HEK293 (cell line): Measurements from ENCODE around the gene SYNE2.

ENCODE experiments used
- CTCF ChIA-PET: fragments of 350-600 bp; formaldehyde crosslinking; extraction: SDS; loops from one replicate; lab custom pipeline; 2021; ENCODE audit warnings: antibody characterized with exemption; lab: Yijun Ruan, JAX
- POLR2A ChIA-PET: fragments of 300-600 bp; formaldehyde crosslinking; extraction: SDS; loops from one replicate; lab custom pipeline; 2020; ENCODE audit warnings: antibody characterized with exemption, inconsistent platforms; lab: Yijun Ruan, JAX
- H3K27ac ChIP-seq: fragments of 200-500 bp; sonication (Bioruptor generic); 2 replicates; pipeline ENCODE4 v1.5.1; 2014; ENCODE audit warnings: low read depth, low read length, control low read depth, inconsistent platforms; ENCODE audit errors: extremely low read depth
- H3K36me3 ChIP-seq, 2 experiments: fragments of 200-500 bp in 1 of 2; sonication (Bioruptor generic) in 1 of 2; 1 replicate in 1 of 2; 2 replicates in 1 of 2; pipeline ENCODE4 v1.5.1; 2014 to 2017; ENCODE audit warnings: inconsistent platforms in 2 of 2, low read length in 2 of 2; ENCODE audit not compliant: control insufficient read depth in 2 of 2, insufficient read depth in 1 of 2
- H3K4me1 ChIP-seq: fragments of 200-500 bp; sonication (Bioruptor generic); 2 replicates; pipeline ENCODE4 v1.5.1; 2014; ENCODE audit warnings: mild to moderate bottlenecking, low read length, inconsistent platforms; ENCODE audit not compliant: control insufficient read depth, insufficient read depth
- H3K4me3 ChIP-seq: 2 replicates; pipeline ENCODE4 v1.5.1; 2011; ENCODE audit warnings: low read depth, mild to moderate bottlenecking, control low read depth, low read length, moderate library complexity
- H3K9me3 ChIP-seq: fragments of 200-500 bp; sonication (Bioruptor generic); 2 replicates; pipeline ENCODE4 v1.5.1; 2014; ENCODE audit warnings: low read depth, low read length, inconsistent platforms; ENCODE audit not compliant: control insufficient read depth, insufficient read depth
- BCL6B ChIP-seq: fragments of 450-650 bp; formaldehyde crosslinking; IDR thresholded peaks from 2 replicates; pipeline ENCODE4 v1.5.1; 2017; ENCODE audit warnings: missing biosample characterization, missing genetic modification characterization
- ELK4 ChIP-seq: IDR thresholded peaks from 2 replicates; pipeline ENCODE4 v1.6.1; 2011; ENCODE audit warnings: mild to moderate bottlenecking, low read depth, low read length, borderline replicate concordance
- KLF9 ChIP-seq: fragments of 450-650 bp; formaldehyde crosslinking; IDR thresholded peaks from 2 replicates; pipeline ENCODE4 v1.5.1; 2016; ENCODE audit warnings: missing biosample characterization, missing genetic modification characterization, low read depth
- PBX3 ChIP-seq: sonication (generic); formaldehyde crosslinking; IDR thresholded peaks from 2 replicates; pipeline ENCODE4 v1.8.1; 2022; ENCODE audit warnings: mild to moderate bottlenecking, moderate library complexity, missing genetic modification reagents
- REST ChIP-seq: fragments of 450-650 bp; formaldehyde crosslinking; IDR thresholded peaks from 2 replicates; pipeline ENCODE4 v1.5.1; 2016; ENCODE audit warnings: missing biosample characterization, missing genetic modification characterization
- SP3 ChIP-seq: fragments of 450-650 bp; formaldehyde crosslinking; IDR thresholded peaks from 2 replicates; pipeline ENCODE4 v1.5.1; 2016; ENCODE audit warnings: missing biosample characterization, missing genetic modification characterization
- ZNF121 ChIP-seq: fragments of 450-650 bp; formaldehyde crosslinking; IDR thresholded peaks from 2 replicates; pipeline ENCODE4 v1.5.1; 2016; ENCODE audit warnings: missing biosample characterization, missing genetic modification characterization
- ZNF132 ChIP-seq: fragments of 450-650 bp; formaldehyde crosslinking; IDR thresholded peaks from 2 replicates; pipeline ENCODE4 v1.5.1; 2017; ENCODE audit warnings: missing biosample characterization, missing genetic modification characterization, borderline replicate concordance
- ZNF169 ChIP-seq: fragments of 450-650 bp; formaldehyde crosslinking; IDR thresholded peaks from 2 replicates; pipeline ENCODE4 v1.5.1; 2016; ENCODE audit warnings: missing biosample characterization, missing genetic modification characterization
- ZNF19 ChIP-seq: fragments of 450-650 bp; formaldehyde crosslinking; IDR thresholded peaks from 2 replicates; pipeline ENCODE4; 2016; ENCODE audit warnings: missing biosample characterization, missing genetic modification characterization, low read depth
- ZNF248 ChIP-seq: fragments of 450-650 bp; formaldehyde crosslinking; IDR thresholded peaks from 2 replicates; pipeline ENCODE4 v1.5.1; 2017; ENCODE audit warnings: missing biosample characterization, missing genetic modification characterization
- ZNF394 ChIP-seq: fragments of 450-650 bp; formaldehyde crosslinking; IDR thresholded peaks from 2 replicates; pipeline ENCODE4 v1.5.1; 2016; ENCODE audit warnings: missing biosample characterization, missing genetic modification characterization, mild to moderate bottlenecking, moderate library complexity, borderline replicate concordance
- ZNF433 ChIP-seq: fragments of 450-650 bp; formaldehyde crosslinking; IDR thresholded peaks from 2 replicates; pipeline ENCODE4 v1.5.1; 2016; ENCODE audit warnings: missing biosample characterization, missing genetic modification characterization, low read depth
- ZNF473 ChIP-seq: fragments of 450-650 bp; formaldehyde crosslinking; IDR thresholded peaks from 2 replicates; pipeline ENCODE4 v1.5.1; 2017; ENCODE audit warnings: missing biosample characterization, missing genetic modification characterization
- ZNF501 ChIP-seq: fragments of 450-650 bp; formaldehyde crosslinking; IDR thresholded peaks from 2 replicates; pipeline ENCODE4 v1.5.1; 2016; ENCODE audit warnings: missing biosample characterization, missing genetic modification characterization
- ZNF518A ChIP-seq: fragments of 450-650 bp; formaldehyde crosslinking; conservative IDR thresholded peaks from 2 replicates; pipeline ENCODE4 v1.5.1; 2016; ENCODE audit warnings: low read depth, missing biosample characterization, missing genetic modification characterization
- ZNF530 ChIP-seq: fragments of 450-650 bp; formaldehyde crosslinking; IDR thresholded peaks from 2 replicates; pipeline ENCODE4 v1.5.1; 2016; ENCODE audit warnings: low read depth, missing biosample characterization, missing genetic modification characterization
- ZNF558 ChIP-seq: fragments of 450-650 bp; formaldehyde crosslinking; IDR thresholded peaks from 2 replicates; pipeline ENCODE4 v1.5.1; 2016; ENCODE audit warnings: missing biosample characterization, missing genetic modification characterization
- ZNF837 ChIP-seq: fragments of 450-650 bp; formaldehyde crosslinking; IDR thresholded peaks from 2 replicates; pipeline ENCODE4 v1.5.1; 2016; ENCODE audit warnings: missing biosample characterization, missing genetic modification characterization

Gene SYNE2

GRCh38 chr14:64238049-64238448 is 385.2 kb downstream of the SYNE2 start:
- Histone ChIP-seq H3K4me3 (no peak overlapping the region), H3K27ac (no peak overlapping the region), H3K4me1 (no peaks in the 10 kb centered on the region), H3K36me3 (no peaks in the 10 kb centered on the region), H3K9me3 (no peaks in the 10 kb centered on the region)
- ChIA-PET POLR2A (no interaction called here), CTCF (no interaction called here)
- TF ChIP-seq ZNF394 (no peak), ZNF501 (tag by site-specific recombination) (no peak)

- POLR2A ChIA-PET, result no interaction called here
- TF ChIP-seq ZNF518A, result no peak
- H3K36me3 ChIP-seq, result no peaks in the 10 kb centered on the region
- H3K9me3 ChIP-seq, result no peaks in the 10 kb centered on the region
- H3K4me3 ChIP-seq, result no peak overlapping the region
- H3K27ac ChIP-seq, result no peak overlapping the region
- CTCF ChIA-PET, result no interaction called here
- no peaks in the 10 kb centered on the region for H3K4me1 ChIP-seq
Observed at GRCh38 chr14:64238631-64239030, 385.8 kb downstream of the SYNE2 start.

GRCh38 chr14:64244279-64244678 is 391.5 kb downstream of the SYNE2 start:
- CTCF ChIA-PET, result no interaction called here
- no peak overlapping the region for H3K4me3 ChIP-seq
- no peaks in the 10 kb centered on the region for H3K9me3 ChIP-seq
- no peaks in the 10 kb centered on the region for H3K36me3 ChIP-seq
- no peak overlapping the region for H3K27ac ChIP-seq
- H3K4me1 ChIP-seq, result no peaks in the 10 kb centered on the region
- TF ChIP-seq ZNF169 (tag by site-specific recombination) (no peak), ZNF121 (no peak), ZNF433 (tag by site-specific recombination) (no peak), SP3 (tag by site-specific recombination) (no peak), ELK4 (no peak), ZNF558 (no peak), ZNF473 (no peak), ZNF132 (tag by site-specific recombination) (no peak), BCL6B (tag by site-specific recombination) (no peak), ZNF837 (tag by site-specific recombination) (no peak), KLF9 (no peak), ZNF530 (no peak), ZNF19 (no peak), PBX3 (CRISPR knock-in tag) (no peak), ZNF248 (tag by site-specific recombination) (no peak), REST (tag by site-specific recombination) (no peak)
- POLR2A ChIA-PET, result no interaction called here
